22Rv1 (cell line): ENCODE results near the gene BCL11A.

Experiments
- H3K27ac ChIP-seq: fragments of 450-650 bp; 2 replicates; pipeline ENCODE4 v1.5.1; 2017
- CTCF ChIP-seq: fragments of 450-650 bp; IDR thresholded peaks from 2 replicates; pipeline ENCODE4 v1.5.1; 2017; ENCODE audit warnings: mild to moderate bottlenecking
- ZFX ChIP-seq: fragments of 450-650 bp; IDR thresholded peaks from 2 replicates; pipeline ENCODE4 v1.6.1; 2017; ENCODE audit warnings: antibody characterized with exemption, borderline replicate concordance

Gene BCL11A

DNA sequence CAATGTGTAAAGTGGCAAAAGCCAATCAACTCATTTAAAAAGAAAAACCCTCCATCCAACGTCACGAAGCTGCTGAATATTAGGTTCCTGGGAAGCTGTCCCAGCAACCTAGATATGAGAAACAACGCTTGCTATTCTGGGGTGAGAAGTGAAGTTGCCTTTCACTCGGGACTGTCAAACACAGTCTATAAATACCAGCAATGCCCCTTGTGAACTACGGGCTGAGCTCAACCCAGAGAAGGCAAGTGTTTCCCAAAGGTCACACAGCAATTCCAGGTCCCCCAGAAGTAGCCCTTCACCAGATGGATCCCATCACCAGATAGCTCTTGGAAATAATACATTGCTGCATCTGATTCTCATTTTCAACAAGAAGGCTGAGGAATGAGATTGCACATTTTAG is 67.9 kb downstream of the BCL11A start:
- TF ChIP-seq CTCF (no peak), ZFX (no peak)
- no peak overlapping the region for H3K27ac ChIP-seq

DNA sequence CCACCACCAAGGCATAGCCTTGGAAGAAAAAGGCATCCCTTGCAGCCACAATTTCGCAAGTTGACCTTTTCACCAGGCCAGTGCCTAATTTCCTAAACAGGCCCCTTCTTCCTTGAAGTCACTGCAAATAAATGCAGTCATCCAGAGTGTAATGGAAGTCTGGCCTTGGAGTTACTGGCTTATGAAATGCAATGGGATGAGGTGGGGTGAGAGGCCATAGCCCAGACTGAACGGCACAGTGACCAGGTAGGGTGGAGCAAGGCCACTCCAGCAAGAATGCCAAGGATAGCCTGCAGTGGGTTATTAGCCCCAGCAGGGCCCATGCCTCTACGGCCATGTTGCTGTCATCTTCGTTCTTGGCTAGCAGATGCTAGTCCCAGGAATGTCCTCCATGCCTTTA is 68.4 kb downstream of the BCL11A start:
- no peak overlapping the region for H3K27ac ChIP-seq

GRCh38 chr2:60484133-60484645 is 69.3 kb downstream of the BCL11A start:
- H3K27ac ChIP-seq, result no peak overlapping the region
- TF ChIP-seq CTCF (no peak), ZFX (no peak)

More for the DNA sequence above, 68.4 kb downstream of the BCL11A start:
- no peak for TF ChIP-seq CTCF
- no peak for TF ChIP-seq ZFX

DNA sequence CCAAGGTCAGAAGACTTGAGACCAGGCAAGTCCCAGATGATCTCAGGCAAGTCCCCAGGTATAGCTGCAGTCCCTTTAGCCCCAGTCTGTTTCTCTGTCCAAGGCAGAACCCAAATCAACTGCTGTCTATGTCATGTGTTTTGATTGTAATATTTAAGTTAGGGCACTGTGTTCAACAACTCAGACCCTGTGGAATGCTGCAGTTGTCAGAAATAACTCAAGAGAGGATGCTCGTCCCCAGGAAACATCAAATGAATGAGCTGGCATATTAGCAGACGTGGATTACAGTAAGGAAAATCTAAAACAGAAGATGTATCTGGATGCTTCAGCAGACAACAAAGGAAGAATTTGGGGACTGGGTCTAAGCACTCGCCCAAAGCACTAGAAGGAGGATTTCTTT is 70.1 kb downstream of the BCL11A start:
- no peak for TF ChIP-seq CTCF
- TF ChIP-seq ZFX, result no peak

GRCh38 chr2:60482222-60482621 is 71.2 kb downstream of the BCL11A start:
- peak overlapping the region; percentile 98 for H3K27ac ChIP-seq
- TF ChIP-seq ZFX, result no peak
- TF ChIP-seq CTCF, result no peak

More for the DNA sequence above, 70.1 kb downstream of the BCL11A start:
- no peak overlapping the region for H3K27ac ChIP-seq

- TF ChIP-seq CTCF, result no peak
- TF ChIP-seq ZFX, result no peak
- H3K27ac ChIP-seq, result peak overlapping the region; percentile 98
Observed at GRCh38 chr2:60481257-60481656, 72.2 kb downstream of the BCL11A start.

- TF ChIP-seq ZFX, result no peak
- no peak; the same call in 1 of the 2 replicates for TF ChIP-seq CTCF
- peak overlapping the region; percentile 98 for H3K27ac ChIP-seq
Observed at GRCh38 chr2:60480089-60480773, 73.2 kb downstream of the BCL11A start.
